GM21737 (cell line): ENCODE data around the gene AFAP1.
"Not testable (repeated sequence)": the region's sequence is repeated elsewhere in the genome, so short reads cannot be mapped to it uniquely, and the experiment has no call there.

Source experiments
- ATAC-seq: cut with Tn5 transposase; IDR thresholded peaks from one replicate; pipeline ENCODE4 v1.9.1; 2021; ENCODE audit warnings: mild to moderate bottlenecking, moderate library complexity; ENCODE audit not compliant: unreplicated experiment

Gene AFAP1

DNA sequence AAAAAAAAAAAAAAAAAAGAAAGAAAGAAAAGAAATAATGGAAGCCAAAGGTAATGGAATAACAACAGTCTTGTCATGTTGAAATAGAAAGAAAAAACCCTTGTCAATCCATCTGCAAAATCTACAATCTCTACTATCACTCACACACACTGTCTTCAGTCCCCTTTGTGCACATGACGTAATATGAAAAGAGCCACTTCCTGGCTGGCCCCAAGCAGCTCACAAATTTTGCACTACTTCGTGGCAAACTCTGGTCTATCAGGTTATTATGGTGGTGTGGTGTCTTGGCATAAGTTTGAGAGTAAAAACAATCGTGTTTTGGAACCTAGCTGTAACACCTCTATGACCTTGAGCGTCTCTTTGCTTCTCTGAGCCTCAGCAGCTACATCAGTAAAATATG lies 8.3 kb upstream of the AFAP1 start:
- no peak for ATAC-seq

DNA sequence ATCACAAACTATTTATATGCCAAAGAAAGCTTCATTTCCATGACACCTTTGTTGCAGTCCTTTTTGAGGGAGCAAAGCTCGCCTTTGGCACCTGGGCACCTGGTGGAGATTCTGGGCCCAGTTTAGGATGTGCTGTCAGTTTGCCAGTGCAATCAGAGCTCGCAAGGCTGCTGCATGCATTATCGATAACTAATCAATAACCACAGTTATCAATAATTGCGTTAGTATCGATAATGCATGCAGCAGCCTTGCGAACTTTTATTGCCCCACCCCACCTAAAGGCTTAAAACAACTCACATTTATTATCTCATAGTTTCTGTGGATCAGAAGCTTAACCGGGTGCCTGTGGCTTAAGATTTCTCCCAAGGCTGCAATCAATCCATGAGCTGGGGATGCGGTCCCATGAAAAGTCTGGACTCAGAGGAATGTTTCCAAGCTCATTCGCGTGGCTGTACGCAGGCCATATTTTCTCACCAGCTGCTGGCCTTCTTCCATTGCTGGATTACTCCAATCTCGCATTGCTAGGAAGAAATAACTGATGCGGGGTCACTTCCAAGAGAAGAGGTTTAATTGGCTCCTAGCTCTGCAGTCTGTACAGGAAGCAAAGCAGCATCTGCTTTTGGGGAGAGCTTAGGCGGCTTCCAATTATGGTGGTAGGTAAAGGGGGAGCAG lies 6.2 kb upstream of the AFAP1 start:
- no peak for ATAC-seq

DNA sequence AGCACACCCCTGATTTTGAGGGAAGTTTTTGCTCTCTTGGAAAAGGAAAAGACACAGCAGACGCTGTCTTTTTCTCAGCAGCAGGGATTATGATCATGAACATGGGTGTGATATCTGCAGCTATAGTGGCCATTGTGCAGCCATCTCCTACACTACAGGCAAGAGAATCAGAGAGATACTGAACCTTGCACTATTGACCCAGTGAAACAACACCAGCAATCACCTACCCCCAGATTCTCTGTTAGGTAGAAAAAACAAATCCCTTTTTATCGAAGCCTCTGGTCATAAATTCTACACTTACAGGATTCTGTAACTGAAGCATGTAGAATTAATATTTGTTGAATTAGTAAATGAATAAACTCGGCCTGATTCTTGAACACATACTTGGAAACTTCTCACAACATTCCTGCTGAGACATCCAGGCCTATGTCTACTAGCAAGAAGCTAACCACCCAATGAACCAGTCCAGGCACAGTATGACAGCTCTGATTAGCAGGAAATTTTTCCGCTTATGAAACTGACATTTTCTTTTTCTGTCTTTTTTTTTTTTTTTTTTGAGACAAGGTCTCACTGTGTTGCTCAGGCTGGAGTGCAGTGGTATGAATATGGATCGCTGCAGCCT lies 5.0 kb upstream of the AFAP1 start:
- ATAC-seq = no peak

DNA sequence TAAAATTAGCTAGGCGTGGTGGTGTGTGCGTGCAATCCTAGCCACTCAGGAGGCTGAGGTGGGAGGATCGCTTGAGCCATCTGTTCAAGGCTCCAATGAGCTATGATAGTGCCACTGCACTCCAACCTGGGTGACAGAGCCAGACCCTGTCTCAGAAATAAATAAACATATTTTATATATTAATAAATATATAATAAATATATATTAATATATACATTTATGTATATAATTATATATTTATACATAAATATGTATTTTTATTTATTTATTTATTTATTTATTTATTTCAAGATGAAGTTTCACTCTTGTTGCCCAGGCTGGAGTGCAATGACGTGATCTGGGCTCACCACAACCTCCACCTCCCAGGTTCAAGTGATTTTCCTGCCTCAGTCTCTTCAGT lies 4.0 kb upstream of the AFAP1 start:
- not testable (repeated sequence) for ATAC-seq

DNA sequence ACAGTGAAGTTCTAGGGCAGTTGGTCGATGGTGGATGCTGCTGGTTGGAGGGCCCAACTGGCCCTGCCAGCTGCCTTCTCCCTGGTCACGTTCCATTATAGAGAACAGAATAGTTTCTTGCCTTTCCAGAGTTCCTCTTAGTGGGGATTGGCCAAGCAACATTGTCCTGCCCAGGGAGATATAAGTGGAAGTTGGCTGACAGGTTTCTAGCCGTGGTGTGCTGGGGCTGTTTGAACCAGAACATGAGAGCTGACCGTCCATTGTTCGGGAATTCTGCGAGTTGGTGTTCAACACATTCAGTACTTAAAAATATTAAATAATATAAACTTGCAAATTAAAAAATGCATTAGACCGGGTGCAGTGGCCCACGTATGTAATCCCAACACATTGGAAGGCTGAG lies 3.5 kb upstream of the AFAP1 start:
- ATAC-seq = no peak

DNA sequence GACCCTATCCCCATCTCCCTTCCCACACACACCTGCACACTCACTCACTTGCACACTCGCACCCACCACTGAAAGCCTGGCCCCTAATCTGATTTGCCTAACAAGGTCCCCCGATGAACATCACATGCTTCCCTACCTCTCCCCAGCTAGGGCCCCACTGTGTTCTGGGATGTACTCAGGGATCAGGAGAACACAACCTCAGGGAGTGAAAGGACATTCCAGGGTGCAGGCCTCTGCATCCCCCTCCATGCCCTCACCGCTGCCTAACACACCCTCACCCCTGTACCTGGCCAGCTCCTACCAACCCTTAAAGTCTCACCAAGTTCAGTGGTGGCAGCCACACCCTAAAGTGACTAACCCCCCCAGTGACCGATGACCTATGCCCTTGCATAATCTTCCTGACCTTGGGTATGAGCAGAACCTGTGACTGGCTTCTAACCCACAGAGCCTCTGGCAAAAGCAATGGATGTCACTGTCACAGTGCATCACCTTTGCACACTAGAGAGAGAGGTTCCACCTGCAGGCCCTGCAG lies 2.4 kb upstream of the AFAP1 start:
- no peak for ATAC-seq

DNA sequence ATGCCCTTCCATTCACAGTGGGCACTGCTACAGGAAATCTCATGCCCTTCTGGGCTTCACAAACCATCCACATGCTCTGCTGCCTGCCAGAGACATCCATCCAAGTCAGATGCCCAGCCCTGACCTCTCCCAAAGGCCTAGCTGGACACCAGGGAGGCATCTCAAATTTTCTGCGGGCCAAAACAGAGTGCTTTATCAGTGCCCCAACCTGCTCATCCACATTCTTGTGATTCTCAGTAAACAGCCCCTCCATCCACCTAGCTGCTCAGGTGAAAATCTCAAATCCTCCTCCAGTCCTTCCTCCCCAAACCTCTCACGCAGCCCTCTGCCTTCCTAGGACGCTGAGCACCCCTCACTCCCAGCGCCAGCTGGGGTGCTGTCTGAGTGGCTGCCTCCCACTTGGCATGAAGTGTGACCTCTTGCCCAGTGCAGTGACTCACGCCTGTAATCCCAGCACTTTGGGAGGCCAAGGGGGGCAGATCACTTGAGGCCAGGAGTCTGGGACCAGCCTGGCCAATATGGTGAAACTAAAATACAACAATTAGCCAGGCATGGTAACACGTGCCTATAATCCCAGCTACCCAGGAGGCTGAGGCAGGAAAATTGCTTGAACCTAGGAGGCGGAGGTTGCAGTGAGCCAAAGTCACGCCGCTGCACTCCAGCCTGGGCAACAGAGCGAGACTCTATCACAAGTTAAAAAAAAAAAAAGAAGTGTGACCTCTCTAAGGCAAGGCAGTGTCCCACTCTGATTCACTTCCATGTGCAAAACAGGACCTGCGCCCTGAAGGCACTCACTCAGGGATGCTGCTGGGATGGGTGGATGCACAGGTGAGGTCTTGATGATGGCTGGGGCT lies 1.7 kb upstream of the AFAP1 start:
- ATAC-seq = no peak

DNA sequence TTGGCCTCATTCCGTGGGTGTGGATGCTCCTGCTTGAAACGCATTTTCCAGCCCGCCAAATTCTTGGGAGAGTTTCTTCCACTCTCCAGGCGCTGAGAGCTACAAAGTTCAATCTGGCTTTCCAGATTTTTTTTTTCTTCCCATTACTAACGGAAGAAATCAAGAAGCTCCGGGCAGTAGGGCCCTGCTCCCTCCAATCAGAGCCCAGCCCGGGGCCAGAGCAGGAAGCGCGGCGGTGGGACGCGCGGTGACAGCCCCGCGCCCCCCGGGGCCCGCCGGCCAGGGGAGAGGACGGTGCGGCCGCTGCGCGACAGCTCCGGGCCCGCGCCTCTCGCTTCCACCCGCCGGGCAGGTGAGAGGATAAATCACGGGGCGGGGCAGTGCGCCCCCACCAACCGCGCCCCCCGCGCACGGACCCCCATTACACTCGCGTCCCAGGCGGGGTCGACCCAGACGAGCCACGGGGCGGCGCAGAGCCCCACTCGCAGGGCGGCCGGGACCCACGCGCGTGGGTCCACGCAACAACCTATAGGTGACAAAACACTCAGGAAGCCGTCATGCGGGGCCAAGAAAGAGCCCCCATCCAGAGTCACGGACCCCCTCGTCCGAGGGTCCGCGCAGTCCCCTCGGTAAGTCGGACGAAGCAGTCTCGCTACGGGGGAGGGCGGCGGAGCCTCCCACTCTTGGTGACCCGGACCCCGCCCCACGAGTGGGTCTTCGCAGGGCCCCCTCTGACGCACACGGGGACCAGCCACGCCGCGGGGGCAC lies 868 bp downstream of the AFAP1 start:
- ATAC-seq = no peak

DNA sequence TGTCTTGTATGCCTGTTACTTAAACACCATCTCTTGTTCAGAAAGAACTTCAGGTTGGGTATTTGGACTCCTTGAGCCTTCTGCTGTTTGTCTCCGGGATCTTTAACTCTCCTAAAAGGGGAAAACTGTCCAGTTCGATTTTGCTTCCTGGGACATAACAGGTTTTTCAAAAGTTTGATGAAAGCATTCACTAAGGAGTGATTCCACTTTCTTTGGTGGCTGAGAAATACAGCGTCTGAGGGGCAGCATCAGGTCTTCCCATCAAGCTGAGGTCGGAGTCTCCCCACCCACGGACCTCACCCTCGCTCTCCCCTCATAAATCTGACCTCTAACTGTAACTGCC lies 1.4 kb downstream of the AFAP1 start:
- ATAC-seq = no peak

DNA sequence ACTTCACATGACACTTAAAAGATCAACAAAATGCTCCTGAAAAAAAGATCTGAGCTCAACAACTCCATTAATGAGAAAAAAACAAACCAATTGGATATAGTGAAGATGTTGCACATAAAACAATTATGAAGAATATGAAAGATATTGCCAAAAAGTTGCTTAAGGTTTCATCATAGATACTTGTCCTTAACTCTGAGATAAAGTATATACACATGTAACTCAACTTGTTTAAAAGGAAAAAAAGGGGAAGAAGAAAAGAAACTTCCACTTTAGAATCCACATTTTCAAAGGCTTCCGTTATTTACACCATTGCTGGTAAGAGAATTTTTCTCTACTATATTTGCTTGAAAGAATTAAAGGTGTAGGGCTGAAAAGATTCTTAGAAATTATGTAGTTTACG lies 2.7 kb downstream of the AFAP1 start:
- no peak for ATAC-seq

DNA sequence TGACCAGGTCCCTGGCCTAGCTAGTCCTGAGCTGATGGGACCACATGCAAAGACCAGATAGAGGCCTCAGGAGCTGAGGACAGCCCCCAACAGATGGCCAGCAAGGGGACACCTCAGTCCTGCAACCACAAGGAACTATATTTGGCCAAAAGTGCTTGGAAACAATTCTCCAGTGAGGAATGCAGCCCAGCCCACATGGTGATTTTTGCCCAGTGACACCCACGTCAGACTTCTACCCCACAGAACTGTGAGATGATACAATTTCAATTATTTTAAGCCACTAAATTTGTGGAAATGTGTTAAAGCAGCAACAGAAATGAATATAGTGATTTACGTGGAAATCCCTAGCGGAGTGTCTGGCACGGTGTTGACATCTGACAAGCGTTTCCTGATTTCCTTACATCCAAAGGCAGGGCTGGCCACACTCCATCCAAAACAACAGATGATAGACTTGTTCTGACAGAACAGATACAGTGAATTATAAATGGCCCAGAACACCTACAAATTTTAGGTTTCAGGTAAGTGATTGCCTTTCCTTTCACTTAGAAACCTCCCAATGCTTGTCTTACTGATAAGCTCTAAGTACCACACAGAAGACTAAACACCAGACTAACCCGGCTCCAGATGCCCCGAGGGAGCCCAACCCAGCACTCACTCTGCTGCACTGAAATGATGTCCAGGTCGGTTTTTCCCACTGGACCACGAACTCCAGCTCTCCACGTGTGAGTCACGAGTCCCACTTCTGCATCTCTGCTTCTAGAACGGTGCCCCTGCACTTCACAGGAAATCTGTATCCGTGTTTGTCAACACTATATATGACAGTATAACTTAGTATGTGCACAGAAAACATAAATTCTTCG lies 5.8 kb downstream of the AFAP1 start:
- ATAC-seq = no peak

DNA sequence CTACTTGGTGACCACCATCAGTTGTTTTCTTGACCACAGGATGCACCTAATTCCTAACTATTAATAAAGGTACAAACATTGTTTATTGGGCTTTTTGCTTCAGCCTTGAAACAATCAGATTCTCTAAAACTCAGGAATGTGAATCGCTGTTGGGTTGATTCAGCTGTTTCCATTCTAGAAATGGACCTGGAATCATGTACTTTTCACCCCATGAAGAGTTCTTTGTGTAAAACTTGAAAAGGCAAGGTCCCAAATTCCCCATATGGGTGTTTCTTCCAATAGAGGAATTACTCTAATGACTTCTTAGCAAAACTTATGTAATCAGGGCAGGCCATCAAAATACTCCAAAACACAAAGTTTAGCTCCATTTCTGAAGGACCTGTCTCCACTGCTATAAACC lies 7.4 kb downstream of the AFAP1 start:
- ATAC-seq = no peak

DNA sequence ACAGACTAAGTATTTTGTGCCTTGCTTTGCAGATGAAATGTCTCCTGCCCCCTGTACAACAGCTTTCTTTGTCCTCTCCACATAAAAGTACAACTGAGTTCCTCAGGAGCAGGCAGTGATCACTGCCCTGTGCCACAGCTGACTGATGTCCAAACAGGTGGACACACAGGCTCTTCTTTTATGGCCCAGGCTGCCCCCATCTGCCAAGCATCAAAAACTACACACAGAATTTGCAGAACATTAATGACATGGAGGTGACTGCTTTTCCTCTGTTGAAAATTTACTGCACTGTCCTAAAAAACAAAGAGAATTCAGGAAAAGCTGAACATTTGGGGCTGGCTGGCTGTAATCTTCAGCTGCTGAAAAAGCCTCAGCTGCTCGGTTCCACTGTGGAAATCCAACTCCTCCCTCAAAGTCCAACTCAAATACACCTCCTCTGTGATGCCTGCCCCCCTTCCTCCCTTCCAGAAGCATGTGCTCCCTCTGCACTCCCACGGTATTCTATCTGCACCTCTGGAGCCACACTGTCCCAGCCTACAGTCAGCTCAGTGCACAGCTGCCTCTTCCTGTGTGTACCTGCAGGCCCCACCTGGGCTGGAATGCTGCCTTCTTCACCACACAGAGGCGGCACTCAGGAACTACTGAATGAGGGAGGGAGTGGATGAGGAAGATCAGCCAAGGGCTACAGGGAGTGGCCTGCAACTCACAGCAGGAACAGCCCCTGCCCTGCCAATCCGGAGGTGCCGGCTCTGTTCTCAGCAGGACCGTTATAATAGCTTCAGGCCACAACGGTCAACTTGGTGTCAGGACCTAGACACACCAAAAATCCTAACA lies 10.3 kb downstream of the AFAP1 start:
- no peak for ATAC-seq

DNA sequence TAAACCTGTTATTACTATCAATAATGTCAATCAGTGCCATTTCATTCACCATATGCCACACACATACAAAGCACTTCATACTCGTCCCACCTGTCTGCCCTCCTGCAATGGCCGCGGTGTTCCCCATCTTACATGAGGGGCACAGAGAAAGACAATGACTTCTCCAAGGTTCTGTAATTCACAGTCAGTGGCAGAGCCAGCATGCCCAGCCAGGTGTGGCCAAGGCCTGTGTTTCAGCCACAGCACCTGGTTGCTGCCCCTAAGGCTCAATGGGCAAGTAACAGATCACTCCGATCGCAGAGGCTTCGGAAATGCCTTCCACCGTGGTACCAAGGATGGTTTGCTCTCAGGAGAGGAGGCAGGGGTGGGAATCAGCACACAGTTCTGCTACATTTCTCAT lies 10.9 kb downstream of the AFAP1 start:
- no peak for ATAC-seq

DNA sequence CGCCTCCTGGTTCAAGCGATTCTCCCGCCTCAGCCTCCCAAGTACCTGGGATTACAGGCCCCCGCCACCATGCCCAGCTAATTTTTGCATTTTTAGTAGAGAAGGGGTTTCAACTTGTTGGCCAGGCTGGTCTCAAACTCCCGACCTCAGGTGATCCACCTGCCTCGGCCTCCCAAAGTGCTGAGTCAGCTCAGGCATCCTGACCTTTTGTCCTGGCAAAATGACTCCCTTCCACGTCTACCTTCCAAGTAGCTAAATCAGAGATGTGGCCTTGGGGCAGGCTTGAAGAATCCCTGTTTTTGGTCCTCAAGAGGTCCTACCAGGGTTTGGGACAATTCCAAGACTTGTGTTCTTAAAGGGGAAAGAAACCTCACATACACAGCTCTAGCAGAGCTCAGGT lies 12.8 kb downstream of the AFAP1 start:
- no peak for ATAC-seq

DNA sequence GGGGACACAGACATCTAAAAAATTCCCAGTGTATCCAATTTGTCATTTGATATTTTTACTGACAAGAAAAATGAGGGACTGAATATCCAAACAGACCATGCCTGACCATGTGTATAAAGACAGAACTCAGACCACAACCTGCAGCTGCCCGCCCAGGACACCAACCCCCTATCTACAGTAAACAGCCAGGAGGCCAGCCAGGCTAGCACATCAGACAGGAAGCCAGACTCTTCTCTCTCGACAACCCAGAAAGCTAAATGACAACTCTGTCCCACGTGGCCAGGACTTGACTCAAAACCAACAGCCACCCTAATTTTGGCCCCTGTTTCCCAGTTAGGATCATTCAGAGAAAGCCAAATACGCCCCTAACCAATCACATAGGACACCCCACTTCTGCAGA lies 15.1 kb downstream of the AFAP1 start:
- ATAC-seq = no peak

DNA sequence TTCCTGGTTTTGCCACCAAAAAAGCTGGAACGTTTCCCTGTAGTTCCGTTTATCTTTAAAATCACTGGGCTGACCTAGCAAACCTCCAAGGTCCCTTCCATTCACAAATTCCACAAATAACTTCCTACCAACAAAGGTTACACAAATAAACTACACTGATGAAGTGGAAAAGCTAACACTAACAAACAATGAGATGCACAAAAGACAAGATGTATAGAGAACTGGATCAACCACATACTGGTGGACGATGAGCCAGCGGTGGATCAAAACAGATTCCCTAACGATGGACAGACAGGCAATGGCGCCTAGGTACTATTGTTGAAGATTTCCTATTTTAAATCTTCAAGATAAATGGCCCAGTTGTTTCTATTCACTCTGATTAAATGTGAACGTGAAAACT lies 15.5 kb downstream of the AFAP1 start:
- no peak for ATAC-seq

DNA sequence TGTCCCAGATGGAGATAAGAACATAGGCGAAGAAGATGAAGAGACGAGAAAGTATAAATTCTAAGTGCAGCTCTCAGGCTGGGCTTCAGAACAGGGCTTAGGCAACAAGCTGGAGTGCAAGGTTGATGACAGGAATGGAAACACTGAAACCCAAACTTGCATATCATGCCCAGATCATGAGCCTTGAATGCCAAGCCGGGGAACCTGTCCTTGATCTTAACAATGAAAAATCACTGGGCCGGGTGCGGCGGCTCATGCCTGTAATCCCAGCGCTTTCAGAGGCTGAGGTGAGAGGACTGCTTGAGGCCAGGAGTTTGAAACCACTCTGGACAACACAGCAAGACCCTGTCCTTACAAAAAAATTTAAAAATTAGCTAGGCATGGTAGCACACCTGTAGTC lies 17.2 kb downstream of the AFAP1 start:
- no peak for ATAC-seq

DNA sequence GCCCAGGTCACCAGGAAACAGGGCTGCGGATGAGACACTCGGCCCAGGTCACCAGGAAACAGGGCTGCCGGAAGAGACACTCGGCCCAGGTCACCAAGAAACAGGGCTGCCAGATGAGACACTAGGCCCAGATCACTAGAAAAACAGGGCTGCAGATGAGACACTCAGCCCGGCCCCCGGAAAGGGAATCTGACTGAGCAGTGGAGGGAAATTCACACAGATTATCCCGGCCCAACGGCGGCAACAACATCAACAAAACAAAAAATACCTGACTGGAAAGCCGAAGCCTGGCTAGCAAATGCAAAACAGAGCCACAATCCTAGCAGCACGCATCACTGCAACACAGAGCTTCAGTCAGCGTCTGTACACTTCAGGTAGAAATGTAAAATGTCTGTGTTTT lies 20.7 kb downstream of the AFAP1 start:
- no peak for ATAC-seq
